Lung microvascular endothelial cell (primary cell): ENCODE measurements around the gene AGPAT4. TPM values are rescaled to one million over a fixed set of nuclear protein-coding genes. Genes with fewer than 3 reads are reported as not detected.
A peak's percentile ranks its signal among the peaks of the same experiment; 100 is the strongest.

Experiments used
- DNase-seq, 2 donors: peaks; one replicate each; pipeline versions ENCODE4 v3.0.0 to v3.0.0-alpha.2; 2010; ENCODE audit warnings: low read depth in 2 of 2
- total RNA-seq: library from RNA; depleted of rRNA; stranded (reverse); fragments of >200 nt; gene quantifications from 2 replicates; pipeline ENCODE4 v1.2.1, GENCODE V29; 2014

The AGPAT4 gene
- total RNA-seq, 1 donor from 2014 or later: 15.9 TPM

DNA sequence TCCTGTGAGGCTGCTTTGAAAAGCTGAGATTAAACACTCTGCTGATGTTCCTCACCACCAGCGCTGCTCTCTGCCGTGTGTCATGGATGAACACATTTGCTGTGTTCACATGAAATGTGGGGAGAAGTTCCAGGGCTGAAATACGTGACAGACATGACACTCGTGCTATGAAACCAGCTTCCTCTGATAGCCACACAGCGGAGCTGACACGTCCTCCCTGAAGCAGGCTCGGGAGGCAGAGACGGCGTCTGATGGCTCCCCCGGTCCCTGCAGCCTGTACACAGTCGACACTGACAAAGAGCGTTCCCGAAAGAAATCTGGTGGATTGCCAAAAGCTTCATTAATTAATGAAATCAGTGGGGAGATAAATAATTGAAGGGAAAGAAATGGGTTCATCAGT lies 17.5 kb downstream of the AGPAT4 start:
- no peak for DNase-seq

DNA sequence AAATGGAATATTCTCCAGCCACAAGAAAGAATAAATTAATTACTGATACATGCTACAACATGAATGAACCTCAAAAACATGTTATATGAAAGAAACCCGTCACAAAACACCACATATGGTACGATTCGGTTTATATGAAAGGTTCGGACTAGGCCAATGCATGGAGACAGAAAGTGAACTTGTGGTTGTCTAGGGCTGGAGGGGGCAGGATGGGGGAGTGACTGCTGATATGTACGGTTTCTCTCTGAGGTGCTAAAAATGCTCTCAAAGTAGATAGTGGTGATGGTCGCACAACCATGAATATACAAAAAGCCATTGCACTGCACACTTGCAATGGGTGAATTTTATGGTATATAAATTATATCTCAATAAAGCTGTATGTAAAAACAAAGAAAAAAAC lies 18.3 kb downstream of the AGPAT4 start:
- DNase-seq: no peak

DNA sequence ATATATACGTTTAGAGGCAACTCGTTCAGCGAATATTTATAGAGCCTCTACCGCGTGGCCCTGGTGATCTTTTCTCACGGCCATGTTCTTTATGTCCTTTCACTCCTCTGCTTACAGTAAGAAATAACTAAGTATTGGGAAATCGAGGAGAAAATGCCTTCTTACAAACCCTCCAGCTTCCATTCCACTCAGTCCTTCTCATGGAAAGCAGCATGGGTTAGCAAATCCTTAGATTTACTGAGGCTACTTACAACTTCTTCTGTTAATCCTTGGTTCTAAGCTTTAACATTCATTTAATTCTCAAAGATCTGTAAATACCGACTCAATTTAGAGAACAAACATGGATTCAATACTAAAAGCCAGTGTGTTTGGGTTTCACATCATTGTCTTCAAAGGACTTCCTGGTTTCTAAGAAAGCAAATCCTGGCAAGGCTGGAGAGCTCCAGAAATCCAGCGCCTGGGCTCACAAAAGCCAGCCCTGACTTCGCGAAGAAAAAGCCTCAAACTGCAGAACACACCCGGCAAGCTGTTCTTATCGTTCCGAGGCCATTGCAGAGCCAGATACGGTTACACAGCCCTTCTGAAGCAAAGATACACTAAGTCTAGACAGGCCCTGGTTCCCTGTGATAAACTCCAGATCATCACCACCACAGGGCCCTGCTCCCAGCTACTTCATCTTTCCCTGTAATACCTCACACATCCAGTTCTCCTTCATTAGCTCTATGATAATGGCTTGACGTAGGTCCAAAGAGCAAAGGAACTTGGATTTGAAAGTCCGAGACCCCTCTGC lies 19.2 kb downstream of the AGPAT4 start:
- DNase-seq: peak in 1 of 2 donors; percentile 24

DNA sequence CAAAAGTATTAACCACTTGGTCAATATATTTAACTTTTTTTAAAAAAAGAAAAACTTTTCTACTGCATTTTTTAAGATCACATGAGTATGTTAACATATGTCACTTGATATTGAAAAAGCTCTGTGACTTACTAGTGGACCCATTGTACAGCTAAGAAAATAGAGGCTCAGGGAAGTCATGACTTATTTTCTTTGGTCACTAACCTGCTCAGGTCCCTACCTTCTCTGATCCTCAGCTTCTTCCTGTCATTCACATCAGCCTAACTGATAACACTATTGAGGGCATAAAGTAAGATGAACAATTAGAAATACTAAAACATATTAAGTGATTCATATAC lies 19.8 kb downstream of the AGPAT4 start:
- no peak for DNase-seq

DNA sequence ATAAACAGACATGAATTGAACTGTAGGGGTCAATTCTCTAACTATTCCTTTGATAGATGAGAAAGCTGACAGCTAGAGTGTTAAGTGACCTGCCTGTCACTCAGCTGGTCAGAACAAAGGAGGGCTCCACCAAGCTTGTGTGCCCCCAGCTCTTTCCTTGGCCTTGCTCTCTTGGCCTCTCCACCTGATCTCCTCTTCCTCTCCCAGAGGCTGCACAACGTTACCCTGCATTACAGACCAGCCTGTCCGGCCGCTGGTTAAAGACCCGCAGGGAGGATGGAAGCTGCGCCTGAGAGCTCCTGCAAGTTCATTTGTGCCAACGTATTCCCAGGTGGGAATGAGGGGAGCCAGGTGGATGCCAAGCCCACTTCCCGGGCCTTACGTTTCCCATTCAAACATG lies 22.5 kb downstream of the AGPAT4 start:
- no peak for DNase-seq

DNA sequence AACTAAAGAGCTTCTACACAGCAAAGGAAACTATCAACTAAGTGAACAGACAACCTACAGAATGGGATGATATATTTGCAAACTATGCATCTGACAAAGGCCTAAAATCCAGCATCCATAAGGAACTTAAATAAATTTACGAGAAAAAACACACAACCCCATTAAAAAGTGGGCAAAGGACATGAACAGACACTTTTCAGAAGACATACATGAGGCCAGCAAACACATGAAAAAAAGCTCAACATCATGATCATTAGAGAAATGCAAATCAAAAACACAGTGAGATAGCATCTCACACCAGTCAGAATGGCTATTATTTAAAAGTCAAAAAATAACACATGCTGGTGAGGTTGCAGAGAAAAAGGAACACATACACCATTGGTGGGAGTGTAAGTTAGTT lies 24.5 kb downstream of the AGPAT4 start:
- DNase-seq: no peak

DNA sequence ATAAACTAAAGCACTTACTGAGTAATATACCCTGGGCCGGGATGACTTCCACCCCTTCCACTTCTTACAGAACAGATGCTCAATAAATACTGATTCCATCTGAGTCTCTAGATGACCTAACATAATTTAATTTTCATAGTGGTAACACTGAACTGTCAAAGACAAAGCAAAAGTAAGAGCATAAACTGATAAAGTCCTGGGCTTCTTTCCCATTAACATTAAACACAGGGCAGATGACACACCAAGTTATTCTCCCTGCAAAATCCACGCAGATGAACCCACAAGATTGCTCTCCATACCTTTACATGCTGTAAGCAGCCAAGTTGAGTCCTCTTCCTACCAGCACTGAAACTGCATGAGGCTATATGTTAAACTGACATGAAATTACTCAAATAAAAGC lies 27.1 kb downstream of the AGPAT4 start:
- no peak for DNase-seq

DNA sequence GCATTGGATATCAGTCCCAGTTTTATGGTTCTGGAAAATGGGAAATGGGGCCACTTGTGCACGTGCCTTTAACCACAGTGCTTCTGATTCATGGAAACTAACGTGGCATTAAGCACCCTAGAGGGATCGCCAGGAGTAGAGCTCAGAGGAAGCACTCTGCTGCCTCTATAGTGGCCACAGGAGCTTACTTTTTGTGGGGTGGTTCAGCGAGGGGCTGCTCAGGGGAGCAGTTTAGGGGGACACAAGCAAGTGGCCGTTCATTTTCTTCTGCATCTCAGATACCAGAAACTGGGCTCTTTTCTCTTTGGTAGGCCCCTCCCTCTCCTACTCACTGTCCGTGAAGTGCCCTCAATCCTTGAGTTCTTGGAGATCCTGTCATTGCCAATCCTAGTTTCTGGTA lies 28.5 kb downstream of the AGPAT4 start:
- no peak for DNase-seq

DNA sequence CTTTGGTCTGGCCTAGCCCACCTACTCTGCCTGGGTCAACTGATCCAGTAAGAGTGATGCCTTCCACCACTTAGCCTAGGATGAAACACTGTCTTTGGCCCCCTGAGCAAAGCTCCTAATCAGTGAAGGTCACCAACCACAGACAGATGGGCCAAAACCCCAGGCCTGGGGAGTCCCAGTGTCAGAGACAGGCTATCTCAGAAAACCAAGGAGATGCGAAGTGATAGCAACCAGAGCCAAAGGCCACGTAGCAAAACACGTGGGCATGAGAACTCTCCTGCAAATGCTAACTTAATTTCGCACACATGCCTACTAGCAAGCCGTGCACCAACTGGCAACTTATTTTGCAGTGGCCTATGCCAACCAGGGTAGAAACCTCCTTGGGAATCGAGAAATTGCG lies 29.1 kb downstream of the AGPAT4 start:
- DNase-seq: no peak

DNA sequence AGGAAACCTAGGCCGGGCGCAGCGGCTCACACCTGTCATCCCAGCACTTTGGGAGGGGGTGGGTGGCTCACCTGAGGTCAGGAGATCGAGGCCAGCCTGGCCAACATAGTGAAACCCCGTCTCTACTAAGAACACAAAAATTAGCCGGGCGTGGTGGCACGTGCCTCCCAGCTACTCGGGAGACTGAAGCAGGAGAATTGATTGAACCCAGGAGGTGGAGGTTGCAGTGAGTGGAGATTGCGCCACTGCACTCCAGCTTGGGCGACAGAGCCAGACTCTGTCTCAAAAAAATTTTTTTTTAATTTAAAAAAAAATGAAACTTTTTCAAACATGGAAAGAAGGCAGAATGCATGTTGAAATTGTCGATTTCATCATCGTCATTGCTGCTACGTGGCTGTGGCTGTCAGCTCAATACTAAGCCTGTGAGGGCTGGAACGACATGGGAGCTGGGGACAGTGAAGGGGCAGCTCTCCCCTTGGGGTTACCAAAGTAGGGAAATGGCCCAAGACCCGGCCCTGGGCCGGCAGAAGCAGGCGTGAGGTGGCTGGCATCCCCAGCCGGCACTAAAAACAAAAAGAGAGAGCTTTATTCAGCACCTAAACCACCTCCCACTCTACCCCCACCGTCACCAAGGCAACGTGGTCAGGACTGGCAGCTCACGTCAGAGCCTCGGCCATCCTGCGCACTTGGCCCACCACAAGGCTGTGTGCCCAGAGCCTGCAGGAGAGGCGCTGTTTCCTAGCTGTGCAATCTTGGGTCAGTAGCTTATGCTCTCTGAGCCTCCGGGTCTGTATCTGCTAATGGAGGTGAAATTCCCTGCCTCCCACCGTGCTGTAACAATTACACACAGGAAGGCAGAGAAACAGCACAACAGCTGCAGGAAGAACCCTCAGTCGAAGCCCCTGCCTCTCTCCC lies 30.8 kb downstream of the AGPAT4 start:
- no peak for DNase-seq

DNA sequence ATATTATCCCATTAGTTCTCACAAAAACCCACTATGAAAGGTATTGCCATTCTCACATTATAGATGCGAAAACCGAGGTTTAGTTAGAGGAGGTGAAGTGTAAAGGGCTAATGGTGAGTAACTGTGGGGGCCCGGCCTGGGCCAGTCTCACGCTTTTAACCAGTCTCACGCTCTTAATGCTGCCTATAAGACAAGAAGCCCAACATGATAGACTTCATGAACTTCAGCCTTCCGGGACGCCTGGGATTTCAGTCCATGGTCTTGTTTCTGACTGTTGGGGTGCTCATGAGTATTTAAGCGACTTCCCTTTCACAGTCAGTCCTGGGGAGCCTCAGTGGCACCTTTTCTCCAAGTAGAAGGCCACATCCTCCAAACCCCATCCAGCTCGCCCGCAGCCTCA lies 31.7 kb downstream of the AGPAT4 start:
- no peak for DNase-seq

DNA sequence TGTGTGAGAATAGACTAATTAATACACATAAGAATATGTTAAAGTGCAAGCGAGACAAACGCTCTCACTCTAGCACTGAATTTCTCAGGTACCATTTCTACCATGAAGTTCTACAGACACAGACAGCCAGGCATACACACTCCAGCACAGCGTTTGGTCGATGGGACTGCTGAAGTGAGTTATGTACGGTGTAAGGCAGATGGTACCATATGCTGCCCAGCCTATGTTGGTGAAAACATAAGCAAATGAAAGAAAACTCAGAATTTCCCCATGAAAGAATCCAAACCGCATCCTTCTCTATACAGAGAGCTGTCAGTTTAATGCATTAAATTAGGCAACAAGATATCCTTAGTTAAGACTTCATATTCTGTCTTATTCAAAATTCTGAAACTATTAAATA lies 34.9 kb downstream of the AGPAT4 start:
- DNase-seq: no peak

DNA sequence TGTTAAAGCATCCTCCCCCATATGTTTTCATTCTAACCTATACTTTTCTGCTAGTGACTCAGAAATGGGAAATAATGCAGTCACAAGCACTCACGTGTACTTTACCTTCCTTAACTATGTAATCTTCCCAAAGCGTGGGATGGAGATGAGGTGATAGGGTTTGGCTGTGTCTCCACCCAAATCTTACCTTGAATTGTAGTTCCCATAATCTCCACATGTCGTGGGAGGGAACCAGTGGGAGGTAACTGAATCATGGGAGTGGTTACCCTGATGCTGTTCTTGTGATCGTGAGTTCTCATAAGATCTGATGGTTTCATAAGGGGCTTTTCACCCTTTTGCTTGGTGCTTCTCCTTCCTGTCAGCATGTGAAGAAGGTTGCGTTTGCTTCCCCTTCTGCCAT lies 35.4 kb downstream of the AGPAT4 start:
- DNase-seq: no peak

DNA sequence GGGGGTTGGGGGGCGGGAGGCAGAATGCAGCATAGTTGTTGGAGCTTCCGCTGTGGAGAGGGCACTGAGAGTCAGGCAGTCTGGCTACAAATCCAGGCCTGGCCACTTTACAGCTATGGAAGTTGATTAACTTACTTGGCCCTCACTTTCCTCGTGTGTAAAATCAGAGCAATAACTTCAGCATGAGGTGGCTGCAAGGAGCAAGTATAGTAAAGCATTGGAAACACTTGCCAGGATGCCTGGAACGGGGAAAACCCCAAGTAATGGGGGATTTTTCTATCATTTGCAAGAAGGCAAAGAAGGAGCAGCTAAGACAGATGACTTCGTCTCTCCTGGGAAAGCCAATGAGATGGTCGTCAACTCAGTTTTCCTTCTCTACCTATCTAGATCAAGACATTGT lies 35.8 kb downstream of the AGPAT4 start:
- no peak for DNase-seq

DNA sequence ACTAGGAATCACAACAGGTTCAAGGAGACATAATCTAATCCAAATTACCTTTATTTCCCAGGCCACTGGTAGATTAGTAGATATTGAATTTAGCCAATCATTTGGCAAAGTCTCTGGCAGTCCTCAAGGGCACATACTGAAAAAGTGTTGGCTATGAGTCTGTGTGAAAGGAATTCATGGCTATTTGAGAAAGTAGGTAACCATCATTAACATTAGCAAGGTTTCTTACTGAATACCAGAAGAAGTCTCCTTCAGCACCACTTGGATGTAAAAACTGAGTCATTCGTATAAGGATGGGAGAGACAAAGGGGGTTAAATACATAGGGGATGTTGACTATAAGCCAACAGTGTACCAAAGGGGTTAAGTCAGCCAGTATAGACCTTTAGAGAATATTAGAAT lies 36.7 kb downstream of the AGPAT4 start:
- DNase-seq: no peak

DNA sequence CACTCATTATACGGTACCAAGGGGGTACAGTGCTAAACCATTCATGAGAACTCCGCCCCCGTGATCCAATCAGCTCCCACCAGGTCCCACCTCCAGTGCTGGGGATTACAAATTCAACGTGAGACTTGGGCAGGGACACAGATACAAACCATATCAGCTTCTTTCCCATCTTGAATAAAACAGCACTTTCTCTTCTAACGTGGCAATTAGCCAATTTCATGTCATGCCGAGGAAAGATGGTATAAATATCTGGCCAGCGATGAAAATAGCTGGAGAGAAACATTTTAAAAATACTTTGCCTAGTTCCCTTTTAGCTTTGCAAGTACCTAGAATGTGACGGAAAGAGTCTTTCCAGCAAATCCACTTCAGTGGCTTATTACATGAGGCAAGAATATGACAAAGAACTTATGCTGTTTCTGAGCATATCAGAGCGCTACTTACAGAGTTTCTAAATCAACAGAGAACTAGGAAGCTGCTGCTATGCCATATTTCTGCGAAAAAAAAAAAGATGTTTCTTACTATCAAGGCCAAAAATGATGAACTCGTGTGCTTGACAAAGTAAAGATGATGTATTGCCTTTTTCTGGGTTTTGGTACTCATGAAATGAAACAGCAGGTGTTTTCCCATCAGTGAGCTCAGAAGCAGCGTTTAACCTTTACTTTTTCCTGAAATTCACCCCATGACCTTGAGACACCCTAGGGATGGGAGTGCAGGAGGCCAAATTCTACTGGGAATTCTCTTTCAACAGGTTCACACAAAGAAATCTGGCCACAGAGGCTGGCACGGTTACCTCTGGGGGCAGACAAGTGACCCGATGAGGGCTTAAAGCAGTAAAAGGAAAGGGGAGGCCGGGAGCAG lies 37.9 kb downstream of the AGPAT4 start:
- peak; percentile 31 for DNase-seq

DNA sequence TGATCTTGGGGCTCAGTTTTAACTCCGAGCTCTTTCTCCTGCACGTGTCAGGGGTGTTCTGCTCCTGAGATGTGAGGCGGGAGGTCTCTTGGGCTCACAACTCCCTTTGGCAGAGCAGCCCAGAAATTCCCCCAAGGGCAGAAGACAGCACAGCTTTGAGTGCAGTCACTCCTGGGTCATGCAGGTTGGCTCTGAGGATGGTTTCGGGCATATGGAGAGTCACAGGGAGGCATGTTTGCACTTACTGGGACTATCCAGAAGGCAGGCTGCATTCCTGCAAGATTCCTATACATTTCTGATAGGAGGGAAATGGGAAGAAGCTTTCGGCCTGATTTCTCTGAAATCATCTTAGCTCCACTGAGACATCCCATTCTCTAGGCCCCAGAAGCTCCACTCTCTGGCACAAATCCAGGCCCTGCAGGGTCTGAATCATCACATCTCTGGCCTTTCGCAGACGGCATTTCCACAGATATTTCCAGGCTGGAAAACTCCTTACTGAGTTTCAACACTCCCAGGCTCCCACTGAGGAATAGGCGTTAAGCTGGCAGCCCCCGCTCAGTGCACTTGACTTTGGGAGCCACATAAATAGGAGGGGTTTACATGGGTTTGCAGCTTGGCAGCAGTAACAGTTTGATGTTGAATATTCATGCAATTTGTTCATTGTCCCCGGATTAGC lies 39.7 kb downstream of the AGPAT4 start:
- peak in 1 of 2 donors; percentile 88 for DNase-seq

DNA sequence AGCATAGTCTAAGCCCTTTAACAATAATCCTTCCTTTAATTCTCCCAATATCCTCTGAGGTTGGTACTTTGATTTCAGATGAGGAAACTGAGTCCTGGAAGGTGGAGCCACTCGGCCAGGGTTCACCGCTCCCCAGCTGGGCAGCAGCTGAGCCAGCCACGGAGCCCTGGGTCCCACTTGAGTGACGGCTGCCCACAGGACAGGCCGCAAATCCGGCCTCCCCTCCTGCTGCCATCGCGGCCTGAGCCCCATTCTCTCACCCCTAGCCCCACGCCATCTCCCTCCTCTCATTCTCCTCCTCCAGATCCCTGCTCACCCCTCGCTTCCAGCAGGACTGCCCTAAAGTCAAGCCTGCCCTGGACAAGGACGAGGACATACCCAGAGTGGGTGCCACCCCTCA lies 41.4 kb downstream of the AGPAT4 start:
- DNase-seq: no peak

DNA sequence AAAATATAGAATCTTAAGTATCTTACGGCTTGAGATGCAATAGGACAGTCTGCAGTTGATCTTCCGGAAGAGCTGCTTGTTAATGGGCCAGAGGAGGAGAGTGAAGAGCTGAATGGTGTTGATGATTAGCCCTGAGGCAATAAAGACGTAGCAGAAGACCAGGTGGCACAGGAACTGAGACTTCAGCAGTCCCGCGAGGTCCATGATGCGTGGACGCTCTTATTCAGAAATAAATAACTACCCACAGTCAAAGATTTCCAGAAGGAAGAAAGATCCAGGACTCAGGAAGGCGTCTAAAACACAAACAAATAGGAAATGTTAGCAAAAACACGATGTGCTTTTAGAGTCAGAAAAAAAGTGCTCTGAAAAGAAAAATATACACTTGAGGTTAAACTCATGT lies 41.9 kb downstream of the AGPAT4 start:
- DNase-seq: no peak

DNA sequence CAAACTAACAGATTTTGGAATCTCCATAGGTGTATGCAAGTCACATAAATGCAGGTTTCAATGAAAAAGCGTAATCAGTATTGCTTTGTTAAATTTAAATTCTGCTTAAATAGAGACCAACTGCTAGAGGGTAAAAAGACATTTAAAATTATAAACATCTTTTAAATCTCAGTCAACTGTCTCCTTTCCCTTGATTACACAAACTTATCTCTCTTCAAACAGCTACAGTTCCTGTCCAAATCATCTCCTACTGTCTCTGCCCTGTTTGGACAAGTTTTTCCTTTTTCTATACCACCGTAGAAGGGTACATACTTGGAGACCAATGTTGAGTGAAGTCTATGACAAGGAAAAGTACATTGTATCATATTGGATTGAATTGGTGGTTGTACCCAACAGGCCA lies 43.5 kb downstream of the AGPAT4 start:
- no peak for DNase-seq

DNA sequence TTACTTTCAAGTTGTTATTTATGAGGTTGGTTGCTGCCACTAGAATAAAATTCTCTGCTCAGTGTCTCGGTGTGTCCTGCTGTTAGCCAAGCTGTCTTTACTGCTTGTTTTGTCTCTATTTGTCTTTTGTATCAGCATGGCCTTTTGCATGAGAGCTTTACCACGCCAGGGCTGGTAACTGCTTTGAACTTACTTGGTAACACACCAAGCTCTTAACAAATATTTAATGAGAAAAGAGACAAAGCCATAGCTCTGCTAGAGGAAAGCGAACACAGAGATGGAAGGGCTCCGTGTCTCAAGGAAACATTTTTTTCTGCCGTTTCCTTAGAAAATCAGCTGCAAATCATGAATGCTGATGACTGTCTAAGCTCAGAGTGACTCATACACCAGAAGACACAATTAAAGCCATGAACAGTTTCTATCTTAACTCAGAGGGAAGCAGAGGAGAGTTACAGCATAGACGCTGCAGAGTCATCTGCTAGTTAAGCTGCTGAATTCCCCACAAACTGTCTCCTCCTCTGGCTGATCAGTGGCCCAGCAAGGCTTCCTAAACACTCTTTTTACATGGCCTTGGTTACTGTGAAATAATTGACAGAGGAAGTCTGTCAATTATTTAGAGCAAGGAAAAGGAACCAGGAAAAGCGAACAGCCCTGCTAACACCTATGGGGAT lies 44.8 kb downstream of the AGPAT4 start:
- DNase-seq: peak in 1 of 2 donors; percentile 92
